ENCODE measurements around the gene HSD17B12. TPM values are rescaled to one million over a fixed set of nuclear protein-coding genes. Genes with fewer than 3 reads are reported as not detected.

HSD17B12 gene
- total and polyA plus RNA-seq, 2 of the 4 experiments (the other 2 are of a cell fraction), result 38.0 to 44.6 TPM

GRCh38 chr11:43643898-43644620 is 36.5 kb upstream of the HSD17B12 start:
- H3K27ac ChIP-seq (ENCODE audit: insufficient read depth, low read length), result peak overlapping the region; percentile 92
- TF ChIP-seq NFE2L2 (IDR thresholded peaks at IDR 0.05; ENCODE audit: low read depth, low read length) (no peak), MXI1 (IDR thresholded peaks at IDR 0.05; ENCODE audit: borderline replicate concordance, low read depth, low read length) (no peak), CTCF (conservative IDR thresholded peaks at IDR 0.05; ENCODE audit: low read depth, low read length) (no peak), FOS (IDR thresholded peaks at IDR 0.05; ENCODE audit: low read depth, low read length) (no peak), POLR2A (IDR thresholded peaks at IDR 0.05; ENCODE audit: low read depth, low read length) (peak; percentile 39; the same call in 1 of the 2 replicates), RCOR1 (IDR thresholded peaks at IDR 0.05; ENCODE audit: insufficient replicate concordance, low read length) (no peak)
- H2BK15ac ChIP-seq (ENCODE audit: low read depth, low read length), result no peak overlapping the region; the same call in 2 of the 3 replicates
- H3K79me1 ChIP-seq (ENCODE audit: low read depth in 1 of 2, low read length in 2 of 2), result peaks cover 12 to 33% of the 10 kb centered on the region in 2 experiments
- intact Hi-C loops (cut with micrococcal nuclease), result loop anchor here (2.0 kb wide), 1 partner anchor 209 kb away; no protein-coding TSS in a partner anchor
- H3K56ac ChIP-seq (ENCODE audit: extremely low read depth, insufficient read depth, low read length), result peak overlapping the region; percentile 92
- in situ Hi-C loops (cut with MboI; ENCODE audit: low sequenced_read_pairs), result no loop called here
- peaks cover 4% of the 10 kb centered on the region; the same call in 1 of the 2 replicates for H3K4me1 ChIP-seq (ENCODE audit: control insufficient read depth, insufficient read depth, low read length)
- H2AK5ac ChIP-seq (ENCODE audit: low read depth, low read length), result no peak overlapping the region
- no peaks in the 10 kb centered on the region for H3K36me3 ChIP-seq (ENCODE audit: control insufficient read depth, insufficient read depth, low read length)
- WGBS, 2 experiments (ENCODE audit: extremely low coverage in 2 of 2, insufficient read length in 1 of 2), result 0% methylated on average over 21 of the region's 33 CpGs; no CpG with 5 or more reads in 1 of the 2 experiments
- BruUV-seq (replicated peaks), result TSS peak; percentile 66
- H3K9me1 ChIP-seq (ENCODE audit: insufficient read depth, low read length), result peaks cover 3% of the 10 kb centered on the region; the same call in 1 of the 2 replicates
- H4K91ac ChIP-seq (ENCODE audit: insufficient read depth, low read depth, low read length), result peak overlapping the region; percentile 68
- H3K14ac ChIP-seq (replicated peaks; ENCODE audit: low read depth, low read length), result peak overlapping the region; percentile 91
- peak overlapping the region; percentile 80 for H2BK5ac ChIP-seq (ENCODE audit: low read depth, low read length, poor library complexity, severe bottlenecking)
- peak overlapping the region; percentile 77; the same call in 1 of the 2 replicates for H3K23ac ChIP-seq (ENCODE audit: low read depth, low read length)
- DNase-seq, result peak; percentile 82
- peak; percentile 100 for ATAC-seq (ENCODE audit: low read depth)
- H3K9ac ChIP-seq (ENCODE audit: low read depth, low read length), result peak overlapping the region; percentile 88
- dilution Hi-C loops (cut with HindIII; ENCODE audit: low sequenced_read_pairs, unreplicated experiment), result no loop called here
- H2AK9ac ChIP-seq (replicated peaks; ENCODE audit: low read depth, low read length, poor library complexity), result peak overlapping the region; percentile 21
- H3K9me3 ChIP-seq (ENCODE audit: control insufficient read depth, insufficient read depth, low read length), result no peaks in the 10 kb centered on the region
- H3K4me3 ChIP-seq (ENCODE audit: insufficient read depth, low read depth, low read length), result peak overlapping the region; percentile 89
- H3K4ac ChIP-seq (ENCODE audit: low read depth, low read length), result peak overlapping the region; percentile 90
- H4K5ac ChIP-seq (ENCODE audit: low read depth, low read length), result peak overlapping the region; percentile 85
- H2BK20ac ChIP-seq (ENCODE audit: low read depth, low read length), result no peak overlapping the region
- H3K27me3 ChIP-seq (ENCODE audit: control insufficient read depth, insufficient read depth, low read length), result peaks cover 7% of the 10 kb centered on the region
- H2AFZ ChIP-seq (replicated peaks; ENCODE audit: low read length, poor library complexity), result peak overlapping the region; percentile 97
- H3K18ac ChIP-seq (ENCODE audit: low read depth, low read length), result peak overlapping the region; percentile 75
- H3K4me2 ChIP-seq (ENCODE audit: low read depth, low read length), result peak overlapping the region; percentile 92
- H4K20me1 ChIP-seq (ENCODE audit: insufficient read depth, low read length), result no peaks in the 10 kb centered on the region
- H2BK120ac ChIP-seq (ENCODE audit: low read depth, low read length), result peak overlapping the region; percentile 90
- POLR2A ChIA-PET (ENCODE audit: unreplicated experiment), result no interaction called here
- CTCF ChIA-PET, result no interaction called here
- peak overlapping the region; percentile 57 to 98 for H4K8ac ChIP-seq (ENCODE audit: low read depth in 2 of 2, low read length in 2 of 2)

All from IMR-90 (cell line).